NK-92 (cell line): ENCODE data around the gene ITIH2.
"Not testable (repeated sequence)": the region's sequence is repeated elsewhere in the genome, so short reads cannot be mapped to it uniquely, and the experiment has no call there.

Experiments used
- DNase-seq: peaks from one replicate; lab custom pipeline; 2025; ENCODE audit not compliant: unreplicated experiment; lab: John Stamatoyannopoulos, UW

The ITIH2 gene

GRCh38 chr10:7696545-7696944, 6.6 kb upstream of the ITIH2 start:
- no peak for DNase-seq

GRCh38 chr10:7697426-7697825, 5.7 kb upstream of the ITIH2 start:
- no peak for DNase-seq

GRCh38 chr10:7700577-7701125, 2.5 kb upstream of the ITIH2 start:
- no peak for DNase-seq

DNA sequence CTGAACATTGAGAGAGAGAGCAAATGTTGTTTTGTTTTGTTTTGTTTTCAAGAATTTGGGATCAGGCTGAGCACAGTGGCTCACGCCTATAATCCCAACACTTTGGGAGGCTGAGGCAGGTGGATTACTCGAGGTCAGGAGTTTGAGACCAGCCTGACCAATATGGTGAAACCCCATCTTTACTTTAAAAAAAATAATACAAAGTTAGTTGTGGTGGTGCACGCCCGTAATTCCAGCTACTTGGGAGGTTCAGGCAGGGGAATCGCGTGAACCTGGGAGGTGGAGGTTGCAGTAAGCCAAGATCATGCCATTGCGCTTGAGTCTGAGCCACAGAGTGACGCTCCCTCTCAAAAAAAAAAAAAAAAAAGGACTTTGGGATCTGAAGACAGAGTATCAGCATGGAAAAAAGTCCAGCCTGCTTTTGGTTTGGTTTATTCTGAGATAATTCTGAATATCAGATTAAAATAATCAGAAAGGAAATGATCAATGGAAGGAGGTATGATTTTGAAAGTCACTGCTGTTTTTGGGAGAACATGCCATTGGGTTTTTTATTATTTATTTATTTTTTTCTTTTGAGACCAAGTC, 1.9 kb upstream of the ITIH2 start:
- DNase-seq: no peak

DNA sequence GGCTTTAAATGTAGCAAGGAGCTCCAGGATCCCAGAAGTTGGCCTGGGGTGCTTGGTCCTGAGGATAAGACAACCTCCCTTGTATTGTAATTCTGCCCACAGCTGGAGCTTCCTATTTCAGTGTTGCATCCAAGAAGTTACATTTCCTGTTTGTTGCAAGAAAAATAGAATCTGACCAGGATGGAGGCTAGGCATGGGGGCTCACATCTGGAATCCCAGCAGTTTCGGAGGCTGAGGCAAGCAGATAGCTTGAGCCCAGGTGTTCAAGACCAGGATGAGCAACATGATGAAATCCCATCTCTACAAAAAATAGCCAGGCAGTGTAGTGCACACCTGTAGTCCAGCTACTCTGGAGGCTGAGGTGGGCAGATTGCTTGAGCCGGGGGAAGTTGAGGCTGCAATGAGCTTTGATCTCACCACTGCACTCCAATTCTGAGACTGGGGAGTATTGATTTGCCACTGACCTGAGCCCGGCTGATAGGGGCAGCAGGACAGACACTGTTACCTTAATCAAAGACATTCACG, 766 bp upstream of the ITIH2 start:
- no peak for DNase-seq

GRCh38 chr10:7704071-7705016, 1.2 kb downstream of the ITIH2 start:
- DNase-seq: no peak

GRCh38 chr10:7705341-7705740, 2.2 kb downstream of the ITIH2 start:
- DNase-seq: no peak

DNA sequence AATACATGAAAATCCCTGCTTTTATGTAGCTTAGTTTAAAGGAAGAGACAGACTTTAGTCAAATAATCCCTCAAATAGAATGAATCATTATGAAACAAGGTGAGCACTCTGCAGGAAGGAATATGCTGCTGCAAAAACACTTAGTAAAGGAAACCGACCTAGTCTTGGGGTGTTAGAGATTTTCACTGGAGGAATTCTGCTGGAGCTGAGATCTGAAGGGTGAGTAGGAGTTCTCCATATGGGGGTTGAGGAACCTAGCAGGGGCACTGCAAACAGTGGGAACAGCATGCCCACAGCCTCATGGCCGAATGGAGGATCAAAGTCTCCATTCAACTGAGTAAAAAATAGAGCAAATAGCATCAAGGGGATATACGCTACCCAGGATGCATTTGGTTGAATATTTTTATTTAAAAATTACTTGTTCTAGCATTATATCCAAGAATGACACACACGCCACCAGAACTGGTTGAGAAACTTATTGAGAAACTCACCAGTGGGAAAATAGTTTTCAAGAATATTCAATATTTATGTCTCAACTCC, 3.5 kb downstream of the ITIH2 start:
- no peak for DNase-seq

DNA sequence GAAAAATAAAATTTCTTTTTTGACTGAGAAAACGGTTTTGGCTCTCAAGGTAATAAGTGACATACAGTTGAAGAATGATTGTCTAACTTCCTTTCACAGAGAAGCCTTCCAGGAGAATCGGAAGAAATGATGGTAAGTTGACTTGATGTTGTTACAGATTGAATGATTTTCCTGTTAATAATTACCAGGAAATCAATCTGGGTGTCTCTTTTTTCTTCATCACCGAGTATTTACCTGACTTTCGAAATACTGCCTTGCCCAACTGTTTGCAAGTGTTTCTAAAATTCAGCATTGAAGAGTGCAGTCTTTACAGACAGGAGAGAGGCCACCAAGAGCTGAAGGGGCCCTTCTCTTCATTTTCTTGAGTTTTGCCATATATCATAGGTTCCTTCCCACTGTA, 4.0 kb downstream of the ITIH2 start:
- DNase-seq: no peak

GRCh38 chr10:7707858-7708622, 4.9 kb downstream of the ITIH2 start:
- no peak for DNase-seq

- no peak for DNase-seq
Measured at GRCh38 chr10:7708832-7709231, 5.7 kb downstream of the ITIH2 start.

DNA sequence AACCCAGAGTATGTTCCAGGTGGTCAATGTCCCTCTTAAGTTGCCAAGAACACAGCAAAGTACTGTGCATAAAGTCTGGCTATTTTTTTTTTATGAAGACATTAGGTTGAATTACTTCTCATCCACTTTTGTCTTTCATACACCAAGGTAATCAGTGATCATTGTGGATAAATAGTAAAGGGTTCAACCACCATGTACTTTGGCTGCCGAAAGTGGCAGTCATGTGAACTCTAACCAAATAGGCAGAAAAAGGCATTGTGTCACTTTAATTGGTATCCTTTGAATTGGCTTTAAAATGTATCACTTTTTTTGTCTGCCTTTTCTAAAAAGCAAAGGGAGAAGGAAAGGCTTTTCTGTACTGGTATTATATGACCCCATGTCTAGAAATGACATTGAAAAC, 7.3 kb downstream of the ITIH2 start:
- DNase-seq: no peak

DNA sequence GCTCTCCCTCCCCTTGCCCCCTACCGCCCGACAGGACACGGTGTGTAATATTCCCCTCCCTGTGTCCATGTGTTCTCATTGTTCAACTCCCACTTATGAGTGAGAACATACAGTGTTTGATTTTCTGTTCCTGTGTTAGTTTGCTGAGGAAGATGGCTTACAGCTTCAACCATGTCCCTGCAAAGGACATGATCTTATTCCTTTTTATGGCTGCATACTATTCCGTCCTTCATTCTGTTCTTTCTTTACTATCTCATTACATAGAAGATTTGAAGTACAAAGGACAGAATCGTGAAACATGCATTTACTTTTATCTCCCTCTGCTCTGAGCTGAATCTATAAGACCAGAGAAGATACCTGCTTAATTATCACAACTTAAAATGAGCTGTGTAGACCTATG, 8.0 kb downstream of the ITIH2 start:
- not testable (repeated sequence) for DNase-seq

DNA sequence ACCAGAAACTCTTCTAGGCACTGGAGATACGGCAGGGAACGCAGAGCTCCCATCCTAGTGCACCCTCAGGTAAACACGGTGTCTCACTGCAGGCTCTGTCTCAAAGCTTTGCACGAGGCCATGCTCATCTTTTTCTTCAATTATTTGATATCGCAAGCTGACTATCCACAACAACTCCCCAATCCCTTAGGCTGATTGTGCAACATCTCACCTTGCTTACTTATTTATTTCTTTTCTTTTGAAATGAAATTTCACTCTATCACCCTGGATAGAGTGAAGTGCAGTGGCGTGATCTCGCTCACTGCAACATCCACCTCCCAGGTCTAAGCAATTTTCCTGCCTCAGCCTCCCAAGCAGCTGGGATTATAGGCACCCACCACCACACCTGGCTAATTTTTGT, 12.4 kb downstream of the ITIH2 start:
- no peak for DNase-seq

DNA sequence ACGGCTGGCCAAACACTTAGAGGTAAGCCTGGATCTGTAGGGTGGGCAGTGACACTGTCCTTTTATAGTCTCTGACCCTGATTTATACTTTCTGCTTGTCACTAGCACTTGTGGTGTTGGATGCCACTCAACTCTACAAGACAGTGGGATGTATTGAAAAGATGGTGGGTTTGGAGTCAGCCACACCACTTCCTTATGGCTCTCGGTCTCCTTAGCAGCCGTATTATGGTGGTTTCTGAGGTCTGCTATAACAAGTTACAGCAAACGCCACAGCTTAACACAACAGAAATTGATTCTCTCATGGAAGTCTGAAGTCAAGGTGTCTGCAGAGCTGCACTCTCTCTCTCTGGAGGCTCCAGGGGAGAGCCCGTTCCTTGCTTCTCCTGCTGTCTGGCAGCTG, 14.7 kb downstream of the ITIH2 start:
- no peak for DNase-seq

DNA sequence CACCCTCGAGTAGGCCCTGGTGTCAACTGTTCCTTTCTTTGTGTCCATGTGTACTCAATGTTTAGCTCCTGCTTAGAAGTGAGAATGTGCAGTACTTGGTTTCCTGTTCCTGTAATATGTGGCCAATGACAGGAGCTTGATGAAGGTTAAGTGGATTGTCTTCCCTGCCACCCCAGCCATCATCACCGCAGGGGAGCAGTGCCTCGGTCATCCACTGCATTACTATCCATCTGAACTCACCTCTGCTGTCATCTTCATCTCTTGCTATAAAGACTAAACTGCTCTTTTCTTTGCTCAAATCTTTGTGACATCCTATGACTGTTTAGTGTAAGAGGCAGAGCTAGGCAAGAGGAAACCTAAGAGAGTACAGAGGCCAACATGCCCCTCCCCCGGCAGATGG, 15.6 kb downstream of the ITIH2 start:
- DNase-seq: no peak

DNA sequence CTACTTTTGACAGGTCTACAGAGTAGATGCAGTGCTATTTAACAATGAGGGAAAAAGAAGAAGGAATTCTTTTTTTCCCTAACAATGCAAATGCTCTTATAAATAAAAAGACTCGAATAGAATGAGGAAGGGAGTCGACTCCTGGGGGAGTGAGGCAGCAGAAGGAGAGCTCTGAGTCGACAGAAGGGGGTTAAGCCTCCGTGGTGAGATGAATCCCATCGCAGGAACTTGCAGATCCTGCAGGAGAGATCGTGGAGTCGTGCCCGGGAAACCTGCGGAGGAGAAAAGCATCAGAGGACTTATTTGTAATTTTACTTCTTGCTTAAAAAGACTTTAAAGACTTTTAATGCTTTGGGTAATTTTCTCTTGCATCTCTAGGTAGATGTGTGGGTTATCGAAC, 17.4 kb downstream of the ITIH2 start:
- no peak for DNase-seq

- DNase-seq: no peak
Measured at GRCh38 chr10:7722927-7723529, 19.9 kb downstream of the ITIH2 start.

DNA sequence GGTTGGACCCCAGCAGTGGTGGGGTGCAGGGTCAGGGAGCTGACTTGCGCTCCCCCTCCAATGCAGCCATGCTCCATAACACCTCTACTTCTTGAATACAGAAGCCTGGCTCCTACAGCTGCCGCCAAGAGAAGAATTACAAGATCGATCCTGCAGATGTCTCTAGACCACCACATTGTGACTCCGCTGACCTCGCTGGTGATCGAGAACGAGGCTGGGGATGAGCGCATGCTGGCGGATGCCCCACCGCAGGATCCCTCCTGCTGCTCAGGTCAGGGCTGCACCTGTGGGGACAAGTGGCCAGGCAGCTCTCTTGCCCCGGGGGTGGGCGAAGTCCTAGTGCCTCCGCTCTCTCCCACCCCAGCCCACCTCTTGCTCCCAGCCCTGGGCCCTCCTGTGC, 31.7 kb downstream of the ITIH2 start:
- DNase-seq: no peak

DNA sequence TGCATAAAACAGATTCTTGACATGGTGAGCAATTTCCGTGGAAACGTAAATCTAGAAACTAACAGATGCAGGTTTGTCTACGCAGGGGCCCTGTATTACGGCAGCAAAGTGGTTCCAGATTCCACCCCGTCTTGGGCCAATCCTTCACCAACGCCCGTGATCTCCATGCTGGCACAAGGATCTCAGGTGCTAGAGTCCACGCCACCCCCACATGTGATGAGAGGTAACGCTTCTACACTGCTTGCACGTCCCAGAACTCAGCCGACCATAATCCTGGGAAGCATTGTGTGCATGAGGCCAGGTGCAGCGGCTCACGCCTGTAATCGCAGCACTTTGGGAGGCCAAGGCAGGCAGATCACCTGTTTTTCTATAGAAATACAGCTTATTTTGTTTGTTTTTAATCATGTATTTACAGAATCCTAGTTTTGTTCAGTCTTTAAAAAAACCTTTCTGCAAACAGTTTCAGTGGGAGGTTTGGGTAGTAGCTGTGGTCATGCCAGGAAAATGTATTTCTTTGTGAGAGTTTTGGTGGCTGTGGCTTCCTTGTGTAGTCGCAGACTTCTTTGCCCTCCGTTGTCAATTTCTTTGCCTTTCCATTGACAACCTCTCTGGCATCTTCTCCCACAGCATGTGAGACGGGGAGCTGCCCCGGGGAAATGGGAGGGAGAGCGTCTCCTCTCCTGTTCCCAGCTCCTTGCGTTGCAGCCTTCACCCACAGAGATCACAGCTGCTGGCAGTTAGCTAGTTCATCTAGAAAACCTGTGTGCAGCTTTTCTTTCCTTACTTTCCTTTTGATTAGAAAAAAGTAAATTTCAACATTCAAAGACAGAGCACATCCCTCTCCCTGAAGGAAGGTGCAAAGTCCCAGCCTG, 35.7 kb downstream of the ITIH2 start:
- DNase-seq: no peak
